GM19452 (cell line): ENCODE results near the gene GORASP2.

Experiments used
- ATAC-seq: cut with Tn5 transposase; IDR thresholded peaks from one replicate; pipeline ENCODE4 v1.9.1; 2021; ENCODE audit not compliant: unreplicated experiment

Gene GORASP2

DNA sequence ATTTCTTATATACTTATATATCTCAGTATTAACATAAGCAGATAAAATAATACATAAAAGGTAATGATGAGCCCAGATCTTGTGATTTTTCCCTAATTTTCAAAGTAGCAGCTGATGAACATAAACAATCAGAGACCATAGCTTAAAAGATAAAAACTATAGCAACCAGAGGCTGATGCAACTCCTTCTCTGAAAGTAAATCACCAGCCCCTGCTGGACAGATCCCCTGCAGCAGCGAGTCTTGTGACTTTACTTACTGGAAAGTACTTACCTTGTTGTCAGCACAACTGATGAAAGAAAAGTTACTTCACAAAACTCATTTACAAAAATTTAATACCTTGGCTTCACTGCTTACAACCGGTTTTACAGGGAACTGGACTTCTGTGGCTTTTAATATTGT, 67.3 kb downstream of the GORASP2 start:
- ATAC-seq = no peak

DNA sequence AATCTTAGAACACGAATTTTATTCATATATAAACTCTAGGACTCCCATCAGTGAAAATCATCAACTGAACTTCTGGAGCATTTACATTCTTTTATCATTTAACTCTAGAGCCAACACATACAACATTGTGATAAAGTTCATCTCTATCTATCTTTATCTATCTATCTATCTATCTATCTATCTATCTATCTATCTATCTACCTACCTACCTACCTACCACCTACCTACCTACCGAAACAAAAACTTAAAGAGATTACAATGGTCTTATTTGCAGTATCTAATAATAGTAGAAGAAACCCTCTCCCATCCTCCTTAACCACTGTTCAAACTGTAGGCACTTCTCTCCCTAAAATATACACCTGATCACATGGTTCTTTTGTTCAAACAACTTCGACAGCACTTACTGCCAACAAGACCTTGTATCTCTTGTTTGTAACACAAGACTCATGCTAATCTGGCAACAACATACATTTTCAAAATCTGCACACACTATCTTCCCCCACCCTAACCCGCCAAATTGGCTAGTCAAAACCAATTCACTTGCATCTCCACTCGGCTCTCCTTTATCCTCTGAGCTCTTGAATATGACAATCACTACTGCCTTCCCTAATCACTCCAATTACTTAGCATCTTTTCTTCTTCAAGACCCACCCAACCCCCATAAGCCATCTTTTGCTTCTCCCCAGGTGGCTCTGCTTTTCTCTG, 69.0 kb downstream of the GORASP2 start:
- no peak for ATAC-seq

- ATAC-seq = no peak
These were observed 70.6 kb downstream of the GORASP2 start for GRCh38 chr2:170999654-171000053.

DNA sequence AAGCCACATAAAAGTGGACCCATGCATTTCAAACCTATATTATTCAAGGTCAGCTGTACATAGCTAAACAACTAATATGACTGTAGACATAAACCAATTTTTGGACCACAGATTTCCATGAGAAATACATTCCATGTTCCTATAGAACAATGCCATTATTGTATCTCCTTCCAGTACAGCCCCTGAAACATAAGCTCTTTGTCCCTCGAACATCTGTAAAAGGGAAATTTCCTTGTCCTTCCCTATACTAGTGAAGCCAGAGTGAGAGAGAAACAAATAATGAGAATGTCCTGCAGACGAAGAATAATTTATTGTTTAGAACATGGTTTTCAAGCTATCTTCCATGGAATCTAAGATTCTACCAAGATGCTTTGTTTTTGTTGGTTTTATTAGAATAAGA, 75.3 kb downstream of the GORASP2 start:
- ATAC-seq = no peak

- no peak for ATAC-seq
These were observed 75.8 kb downstream of the GORASP2 start for GRCh38 chr2:171004833-171005232.

DNA sequence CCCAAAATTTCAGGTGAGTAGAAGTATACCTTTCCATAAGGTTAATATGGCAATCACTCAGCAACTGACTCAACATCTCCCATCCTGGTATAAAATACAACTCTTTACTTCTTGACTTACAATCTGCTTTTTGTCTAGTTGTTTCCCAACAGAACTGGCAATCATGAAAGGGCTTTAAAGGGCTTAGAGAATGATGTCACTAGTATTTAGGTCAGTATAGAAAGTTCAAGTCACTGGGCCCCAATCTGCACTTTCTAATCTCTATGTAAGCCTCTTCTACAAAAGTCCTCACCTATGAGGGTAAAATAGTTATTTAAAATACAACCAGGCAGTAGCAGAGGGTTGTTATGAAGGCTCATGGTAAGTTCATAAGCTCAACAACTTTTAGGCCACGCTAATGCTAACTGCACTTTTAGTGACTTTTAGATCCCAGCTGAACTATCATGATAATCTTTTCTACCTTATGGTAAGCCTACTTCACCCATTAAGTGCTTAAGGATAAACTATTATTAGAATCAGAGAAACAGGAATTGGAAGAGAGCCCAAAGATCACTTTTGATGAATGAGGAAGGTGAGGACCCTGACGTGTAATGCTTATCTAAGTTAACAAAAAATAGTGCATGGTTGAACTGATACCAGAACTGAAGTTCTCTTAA, 79.6 kb downstream of the GORASP2 start:
- no peak for ATAC-seq

GRCh38 chr2:171009386-171009785, 80.3 kb downstream of the GORASP2 start:
- no peak for ATAC-seq

DNA sequence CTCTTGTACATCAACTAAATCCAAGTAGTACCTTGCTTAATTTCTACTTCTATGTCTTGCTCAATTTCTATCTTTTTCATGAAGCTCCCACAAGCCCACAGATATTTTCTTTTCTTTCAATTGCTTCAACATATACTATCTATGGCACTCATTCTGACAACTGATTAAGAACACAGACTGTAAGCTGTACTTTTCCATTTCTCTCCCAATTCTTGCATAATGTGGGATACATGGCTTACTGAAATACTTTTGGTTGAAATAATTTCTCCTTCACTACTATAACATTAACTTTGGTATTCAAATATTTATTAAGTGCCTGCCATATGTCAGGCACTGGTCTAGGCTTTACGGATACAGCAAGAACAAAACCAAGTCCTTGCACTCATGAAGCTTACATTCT, 84.8 kb downstream of the GORASP2 start:
- ATAC-seq = no peak

DNA sequence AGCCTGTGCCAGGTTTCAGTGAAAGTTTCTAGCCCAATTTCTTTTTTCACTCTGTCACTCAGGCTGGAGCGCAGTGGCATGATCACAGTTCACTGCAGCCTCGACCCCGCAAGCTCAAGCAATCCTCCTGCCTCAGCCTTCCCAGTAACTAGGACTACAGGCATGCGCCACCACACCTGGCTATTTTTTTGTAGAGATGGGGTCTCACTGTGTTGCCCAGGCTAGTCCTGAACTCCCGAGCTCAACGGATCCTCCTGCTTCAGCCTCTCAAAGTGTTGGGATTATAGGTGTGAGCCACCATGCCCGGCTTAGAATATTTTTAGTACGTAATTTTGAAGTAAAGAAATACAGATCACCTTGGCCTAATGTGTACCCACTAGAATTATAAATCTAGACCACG, 87.1 kb downstream of the GORASP2 start:
- ATAC-seq = no peak
